Measurements from ENCODE around the gene AFF3.

The AFF3 gene

DNA sequence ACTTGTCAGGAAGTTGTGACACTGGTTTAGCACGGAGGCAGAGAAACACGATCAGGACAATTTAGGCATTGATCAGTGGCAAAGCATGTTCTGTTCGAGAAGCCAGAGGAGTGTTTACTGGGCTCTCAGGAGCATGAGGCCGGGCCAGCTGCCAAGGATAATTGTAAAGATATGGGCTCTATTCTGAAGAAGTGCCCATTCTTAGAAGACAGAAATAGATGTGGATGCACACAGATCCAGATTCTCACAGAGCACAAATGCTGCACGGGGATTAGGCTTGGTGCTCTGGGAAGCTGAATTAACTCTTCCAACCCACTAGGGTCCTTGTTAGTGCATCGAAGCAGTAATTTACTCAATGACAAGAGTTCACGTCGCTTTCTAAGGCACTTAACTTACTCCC is 16.2 kb downstream of the AFF3 start:
- no peak overlapping the region for H3K4me3 ChIP-seq (ENCODE audit: low read depth, low read length)
- TF ChIP-seq, protein P1, sequence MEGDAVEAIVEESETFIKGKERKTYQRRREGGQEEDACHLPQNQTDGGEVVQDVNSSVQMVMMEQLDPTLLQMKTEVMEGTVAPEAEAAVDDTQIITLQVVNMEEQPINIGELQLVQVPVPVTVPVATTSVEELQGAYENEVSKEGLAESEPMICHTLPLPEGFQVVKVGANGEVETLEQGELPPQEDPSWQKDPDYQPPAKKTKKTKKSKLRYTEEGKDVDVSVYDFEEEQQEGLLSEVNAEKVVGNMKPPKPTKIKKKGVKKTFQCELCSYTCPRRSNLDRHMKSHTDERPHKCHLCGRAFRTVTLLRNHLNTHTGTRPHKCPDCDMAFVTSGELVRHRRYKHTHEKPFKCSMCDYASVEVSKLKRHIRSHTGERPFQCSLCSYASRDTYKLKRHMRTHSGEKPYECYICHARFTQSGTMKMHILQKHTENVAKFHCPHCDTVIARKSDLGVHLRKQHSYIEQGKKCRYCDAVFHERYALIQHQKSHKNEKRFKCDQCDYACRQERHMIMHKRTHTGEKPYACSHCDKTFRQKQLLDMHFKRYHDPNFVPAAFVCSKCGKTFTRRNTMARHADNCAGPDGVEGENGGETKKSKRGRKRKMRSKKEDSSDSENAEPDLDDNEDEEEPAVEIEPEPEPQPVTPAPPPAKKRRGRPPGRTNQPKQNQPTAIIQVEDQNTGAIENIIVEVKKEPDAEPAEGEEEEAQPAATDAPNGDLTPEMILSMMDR (IDR thresholded peaks at IDR 0.05; ENCODE audit: insufficient read depth, low read depth, low read length, missing control alignments) = no peak
- no peak for DNase-seq (ENCODE audit: low read depth)

DNA sequence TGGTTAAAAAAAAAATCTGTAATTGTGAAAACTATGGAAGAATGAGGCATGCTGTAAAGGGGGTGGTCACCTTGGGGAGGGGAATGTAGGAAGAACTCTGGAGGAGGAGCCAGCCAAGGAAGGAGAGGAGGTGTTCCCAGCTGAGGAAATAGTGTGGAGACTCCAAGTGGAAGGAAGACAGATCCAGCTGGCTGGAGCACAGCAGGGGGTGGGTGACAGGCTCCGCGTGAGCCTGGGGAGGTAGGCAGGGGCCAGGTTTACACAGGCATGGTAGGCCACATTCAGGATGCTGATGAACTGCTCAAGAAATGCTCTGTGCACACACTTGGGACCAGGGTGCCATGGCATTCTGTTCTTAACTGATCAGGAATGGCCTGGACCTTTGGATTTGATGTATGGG is 16.8 kb downstream of the AFF3 start:
- DNase-seq (ENCODE audit: low read depth) = no peak

DNA sequence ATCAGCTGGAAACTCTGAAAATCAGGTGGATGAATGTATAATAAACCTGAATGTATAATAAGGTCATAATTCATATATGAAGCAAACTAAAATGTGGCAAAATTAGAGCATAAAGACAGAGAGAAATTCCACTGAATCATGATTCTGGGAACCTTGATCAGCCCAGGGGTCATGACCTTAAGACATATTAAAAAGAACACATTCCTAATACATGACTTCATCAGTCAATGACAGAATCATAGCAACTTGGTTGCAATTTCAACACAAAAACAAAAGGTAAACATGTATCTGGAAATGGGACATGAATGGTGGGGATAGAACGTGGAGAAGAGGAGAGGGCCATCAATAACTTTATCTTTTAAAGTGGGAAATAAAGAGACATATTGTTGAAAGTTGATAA is 17.6 kb downstream of the AFF3 start:
- H3K4me3 ChIP-seq (ENCODE audit: low read depth, low read length) = no peak overlapping the region
- TF ChIP-seq, protein P1 (IDR thresholded peaks at IDR 0.05; ENCODE audit: insufficient read depth, low read depth, low read length, missing control alignments) = no peak
- no peak for DNase-seq (ENCODE audit: low read depth)

More for the DNA sequence above, 16.8 kb downstream of the AFF3 start:
- no peak overlapping the region for H3K4me3 ChIP-seq (ENCODE audit: low read depth, low read length)
- TF ChIP-seq, protein P1 (IDR thresholded peaks at IDR 0.05; ENCODE audit: insufficient read depth, low read depth, low read length, missing control alignments) = no peak

DNA sequence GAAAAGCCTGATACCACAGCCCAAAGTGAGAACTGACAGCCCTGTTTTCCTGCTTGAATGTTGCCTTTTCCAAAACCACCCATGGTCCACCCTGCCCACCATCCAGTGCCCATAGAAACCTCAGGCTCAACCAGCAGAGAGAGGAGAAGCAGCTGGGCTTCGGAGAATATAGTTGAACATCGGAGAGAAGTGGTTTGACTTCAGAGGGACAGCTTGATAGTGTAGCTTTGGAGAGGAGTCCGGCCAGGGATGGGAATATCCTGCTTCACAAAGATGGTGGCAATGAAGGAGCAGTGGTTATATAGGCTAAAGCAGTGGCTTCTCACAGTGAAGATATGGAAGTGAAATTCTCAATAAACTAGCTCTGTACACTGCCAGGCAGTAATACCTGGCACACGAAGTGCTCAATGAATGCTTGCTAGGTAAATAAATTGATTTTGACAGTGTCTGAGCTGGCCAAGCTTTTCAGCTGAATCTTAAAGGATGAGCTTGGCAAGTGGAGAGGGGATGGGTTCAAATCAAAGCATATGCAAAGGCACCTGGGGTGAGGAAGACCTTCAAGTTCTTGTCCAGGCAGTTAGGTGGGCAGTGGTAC is 21.2 kb downstream of the AFF3 start:
- no peak overlapping the region for H3K4me3 ChIP-seq (ENCODE audit: low read depth, low read length)
- TF ChIP-seq, protein P1 (IDR thresholded peaks at IDR 0.05; ENCODE audit: insufficient read depth, low read depth, low read length, missing control alignments) = no peak
- no peak for DNase-seq (ENCODE audit: low read depth)

DNA sequence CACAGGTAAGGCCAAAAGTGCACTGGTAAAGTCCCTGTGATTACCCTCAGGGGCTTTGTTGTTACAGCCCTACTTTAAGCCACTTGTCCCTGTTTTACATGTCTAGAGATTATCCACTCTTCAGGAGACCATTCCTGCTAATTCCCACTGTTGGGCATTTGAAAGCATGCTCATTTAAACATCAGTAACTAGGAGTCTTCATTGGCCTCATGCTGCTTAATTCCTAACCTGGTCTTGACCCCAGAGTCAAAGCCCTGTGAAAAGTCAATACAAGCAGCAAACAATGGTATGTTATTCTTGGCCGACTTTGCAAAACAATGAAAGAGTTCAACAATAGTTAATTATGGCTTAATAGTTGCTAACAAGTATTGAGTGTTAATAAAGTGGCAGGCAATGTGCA is 23.2 kb downstream of the AFF3 start:
- TF ChIP-seq, protein P1 (IDR thresholded peaks at IDR 0.05; ENCODE audit: insufficient read depth, low read depth, low read length, missing control alignments) = no peak
- no peak for DNase-seq (ENCODE audit: low read depth)
- H3K4me3 ChIP-seq (ENCODE audit: low read depth, low read length) = no peak overlapping the region

DNA sequence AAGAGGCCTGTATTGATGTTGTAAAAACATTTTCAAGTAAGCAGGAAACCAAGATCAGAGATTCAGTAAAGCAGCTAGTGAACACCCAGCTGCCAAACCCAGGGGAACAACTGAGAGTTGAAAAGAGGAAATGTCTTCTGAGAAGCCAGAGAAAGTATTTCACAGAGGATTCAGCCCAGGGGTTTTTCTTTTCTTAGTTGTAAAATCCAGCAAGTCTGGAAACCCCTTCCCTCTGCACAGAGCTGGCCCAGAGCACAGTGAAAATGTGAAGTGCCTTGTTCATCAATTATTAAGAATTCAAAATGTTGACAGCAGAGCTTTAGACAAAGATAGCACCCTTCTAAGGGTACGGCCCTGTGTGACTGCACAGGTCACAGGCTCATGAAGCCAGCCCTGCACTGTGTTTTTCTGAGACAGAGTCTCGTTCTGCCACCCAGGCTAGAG is 28.4 kb downstream of the AFF3 start:
- DNase-seq (ENCODE audit: low read depth) = peak; percentile 76
- H3K4me3 ChIP-seq (ENCODE audit: low read depth, low read length) = no peak overlapping the region
- TF ChIP-seq, protein P1 (IDR thresholded peaks at IDR 0.05; ENCODE audit: insufficient read depth, low read depth, low read length, missing control alignments) = no peak

DNA sequence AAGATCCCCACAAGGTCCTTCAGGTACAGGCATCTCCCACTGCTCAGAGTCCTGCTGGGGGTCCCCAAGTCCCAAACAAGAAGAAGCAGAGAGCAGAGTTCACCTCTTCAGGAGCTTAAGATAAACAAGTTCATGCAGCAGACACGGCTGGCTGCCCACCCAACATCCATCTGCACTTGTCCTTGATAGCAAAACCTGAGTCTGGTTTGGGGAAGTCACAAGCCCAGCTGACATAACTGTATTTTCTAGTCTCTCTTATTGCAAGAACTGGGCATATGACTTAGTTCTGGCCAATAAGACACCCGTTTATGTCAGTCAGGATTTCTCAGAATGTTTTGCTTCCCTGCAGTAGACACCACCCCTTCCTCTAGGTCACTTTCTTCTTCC is 31.8 kb downstream of the AFF3 start:
- no peak overlapping the region for H3K4me3 ChIP-seq (ENCODE audit: low read depth, low read length)
- TF ChIP-seq, protein P1 (IDR thresholded peaks at IDR 0.05; ENCODE audit: insufficient read depth, low read depth, low read length, missing control alignments) = no peak
- peak; percentile 35 for DNase-seq (ENCODE audit: low read depth)

All from GM12865 (cell line).